Suprapubic skin (tissue), 4 donors: Measurements from ENCODE around the gene OR4D1. TPM values are rescaled to one million over a fixed set of nuclear protein-coding genes. Genes with fewer than 3 reads are reported as not detected.

Experiments
- DNase-seq, 2 donors: peaks; one replicate each; pipeline ENCODE4 v3.0.0-alpha.2; 2019; ENCODE audit warnings: low spot score in 2 of 2
- H3K27ac ChIP-seq: fragments of 200-600 bp; sonication (generic); one replicate; pipeline ENCODE4 v1.5.1; 2019
- H3K27me3 ChIP-seq: fragments of 200-600 bp; sonication (generic); one replicate; pipeline ENCODE4 v1.5.1; 2019
- H3K36me3 ChIP-seq: fragments of 200-600 bp; sonication (generic); one replicate; pipeline ENCODE4 v1.5.1; 2019
- H3K4me1 ChIP-seq: fragments of 200-600 bp; sonication (generic); one replicate; pipeline ENCODE4 v1.5.1; 2019
- H3K4me3 ChIP-seq: fragments of 200-600 bp; sonication (generic); one replicate; pipeline ENCODE4 v1.5.1; 2019; ENCODE audit warnings: mild to moderate bottlenecking
- H3K9me3 ChIP-seq: fragments of 200-600 bp; sonication (generic); one replicate; pipeline ENCODE4 v1.5.1; 2019
- EP300 ChIP-seq: sonication (generic); formaldehyde crosslinking; IDR thresholded peaks from one replicate; pipeline ENCODE4 v1.6.1; 2017; ENCODE audit warnings: antibody characterized with exemption
- POLR2A ChIP-seq, 2 donors: fragments of 450-650 bp; IDR thresholded peaks; one replicate each; pipeline ENCODE4 v1.6.1; 2017; ENCODE audit warnings: antibody characterized with exemption in 2 of 2, mild to moderate bottlenecking in 2 of 2, moderate library complexity in 2 of 2
- POLR2AphosphoS5 ChIP-seq, 3 donors: sonication (generic); formaldehyde crosslinking; IDR thresholded peaks; one replicate each; pipeline ENCODE4 v1.6.1; 2017; ENCODE audit warnings: antibody characterized with exemption in 3 of 3
- WGBS: methylation state at CpG from one replicate; pipeline ENCODE4 v1.1.5; 2018; 5-methylcytosine and 5-hydroxymethylcytosine counted together
- total RNA-seq, 4 donors: library from RNA; depleted of rRNA; stranded (reverse); fragments of >200 nt; gene quantifications; one replicate each; pipeline ENCODE4 v1.1.0, GENCODE V29; 2016
- TF ChIP-seq, protein P1 (sequence below), 2 donors: fragments of 200-600 bp in 1 of 2; fragments of 450-650 bp in 1 of 2; sonication (generic) in 1 of 2; IDR thresholded peaks; one replicate each; pipeline ENCODE4 v1.5.1; 2016 to 2019; ENCODE audit warnings: antibody characterized with exemption in 2 of 2, mild to moderate bottlenecking in 1 of 2, moderate library complexity in 1 of 2

Gene OR4D1
- total RNA-seq, 4 donors from 2014 or later: not detected

DNA sequence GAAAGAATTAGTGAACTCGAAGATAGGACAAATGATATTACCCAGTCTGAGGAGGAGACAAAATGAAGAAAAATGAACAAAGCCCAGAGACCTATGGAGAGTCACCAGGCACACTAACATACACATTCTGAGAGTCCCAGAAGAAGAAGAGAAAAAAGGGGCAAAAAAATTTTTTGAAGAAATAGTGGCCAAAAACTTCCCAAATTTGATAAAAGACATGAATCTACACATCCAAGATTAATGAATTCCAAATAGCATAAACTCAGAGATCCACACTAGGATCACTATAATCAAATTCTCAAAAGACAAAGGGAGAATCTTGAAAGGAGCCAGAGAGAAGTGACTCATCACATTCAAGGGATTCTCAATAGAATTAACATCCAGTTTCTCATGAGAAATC lies 3.4 kb upstream of the OR4D1 start:
- peaks cover 18% of the 10 kb centered on the region for H3K27me3 ChIP-seq
- TF ChIP-seq POLR2AphosphoS5 (IDR thresholded peaks at IDR 0.05) (no peak), POLR2A (IDR thresholded peaks at IDR 0.05) (no peak), EP300 (no peak)
- 84% methylated on average over 1 of the region's 1 CpG for WGBS
- peaks cover 21% of the 10 kb centered on the region for H3K9me3 ChIP-seq
- no peak for DNase-seq
- H3K27ac ChIP-seq: no peak overlapping the region
- no peaks in the 10 kb centered on the region for H3K36me3 ChIP-seq
- H3K4me1 ChIP-seq: no peaks in the 10 kb centered on the region
- no peak overlapping the region for H3K4me3 ChIP-seq

DNA sequence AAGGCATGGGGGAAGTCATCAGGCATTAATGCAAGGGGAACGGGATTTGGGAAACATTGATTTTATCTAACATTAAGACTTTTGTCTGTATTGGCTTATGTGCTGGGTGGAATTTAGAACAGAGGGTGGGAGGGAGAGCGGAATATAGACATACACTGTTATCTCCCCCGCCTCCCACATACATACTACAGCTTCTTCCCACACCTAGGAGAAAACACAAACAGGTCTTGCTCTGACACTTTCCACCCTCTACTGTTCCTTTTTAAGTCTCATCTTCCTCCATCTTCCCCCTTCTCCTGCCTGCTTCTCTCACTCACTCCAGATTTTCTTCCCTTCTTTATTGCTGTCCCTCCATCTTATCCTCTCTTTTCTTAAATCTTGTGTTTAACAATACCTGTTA lies 425 bp downstream of the OR4D1 start:
- H3K36me3 ChIP-seq: no peaks in the 10 kb centered on the region
- 84% methylated on average over 3 of the region's 3 CpGs for WGBS
- no peak for DNase-seq
- H3K27ac ChIP-seq: no peak overlapping the region
- H3K9me3 ChIP-seq: peaks cover 21% of the 10 kb centered on the region
- peaks cover 37% of the 10 kb centered on the region for H3K27me3 ChIP-seq
- H3K4me1 ChIP-seq: peaks cover 3% of the 10 kb centered on the region
- no peak overlapping the region for H3K4me3 ChIP-seq
- TF ChIP-seq POLR2A (IDR thresholded peaks at IDR 0.05) (no peak), EP300 (no peak), POLR2AphosphoS5 (IDR thresholded peaks at IDR 0.05) (no peak)
- TF ChIP-seq, protein P1, sequence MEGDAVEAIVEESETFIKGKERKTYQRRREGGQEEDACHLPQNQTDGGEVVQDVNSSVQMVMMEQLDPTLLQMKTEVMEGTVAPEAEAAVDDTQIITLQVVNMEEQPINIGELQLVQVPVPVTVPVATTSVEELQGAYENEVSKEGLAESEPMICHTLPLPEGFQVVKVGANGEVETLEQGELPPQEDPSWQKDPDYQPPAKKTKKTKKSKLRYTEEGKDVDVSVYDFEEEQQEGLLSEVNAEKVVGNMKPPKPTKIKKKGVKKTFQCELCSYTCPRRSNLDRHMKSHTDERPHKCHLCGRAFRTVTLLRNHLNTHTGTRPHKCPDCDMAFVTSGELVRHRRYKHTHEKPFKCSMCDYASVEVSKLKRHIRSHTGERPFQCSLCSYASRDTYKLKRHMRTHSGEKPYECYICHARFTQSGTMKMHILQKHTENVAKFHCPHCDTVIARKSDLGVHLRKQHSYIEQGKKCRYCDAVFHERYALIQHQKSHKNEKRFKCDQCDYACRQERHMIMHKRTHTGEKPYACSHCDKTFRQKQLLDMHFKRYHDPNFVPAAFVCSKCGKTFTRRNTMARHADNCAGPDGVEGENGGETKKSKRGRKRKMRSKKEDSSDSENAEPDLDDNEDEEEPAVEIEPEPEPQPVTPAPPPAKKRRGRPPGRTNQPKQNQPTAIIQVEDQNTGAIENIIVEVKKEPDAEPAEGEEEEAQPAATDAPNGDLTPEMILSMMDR (IDR thresholded peaks at IDR 0.05): no peak

DNA sequence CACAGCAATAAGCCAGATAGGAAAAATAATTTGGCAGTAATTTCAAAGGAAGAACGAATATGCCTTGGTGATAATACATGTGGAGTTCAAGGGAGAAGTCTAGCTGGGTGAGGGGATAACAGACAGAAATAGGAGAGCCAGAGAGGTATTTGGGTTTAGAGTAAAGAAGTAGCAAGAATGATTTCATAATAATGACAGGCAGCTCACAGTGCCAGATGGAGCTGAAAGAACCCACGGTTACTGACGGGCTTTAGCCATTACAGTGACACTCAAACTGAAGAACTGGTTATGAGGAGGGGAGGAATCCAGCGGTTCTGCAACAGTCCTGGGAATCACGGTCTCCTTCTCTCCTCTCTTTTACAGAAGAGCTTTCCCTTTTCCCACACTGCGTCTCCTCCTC lies 2.2 kb downstream of the OR4D1 start:
- TF ChIP-seq, protein P1 (IDR thresholded peaks at IDR 0.05): no peak
- TF ChIP-seq POLR2A (IDR thresholded peaks at IDR 0.05) (no peak), EP300 (no peak), POLR2AphosphoS5 (IDR thresholded peaks at IDR 0.05) (no peak)

DNA sequence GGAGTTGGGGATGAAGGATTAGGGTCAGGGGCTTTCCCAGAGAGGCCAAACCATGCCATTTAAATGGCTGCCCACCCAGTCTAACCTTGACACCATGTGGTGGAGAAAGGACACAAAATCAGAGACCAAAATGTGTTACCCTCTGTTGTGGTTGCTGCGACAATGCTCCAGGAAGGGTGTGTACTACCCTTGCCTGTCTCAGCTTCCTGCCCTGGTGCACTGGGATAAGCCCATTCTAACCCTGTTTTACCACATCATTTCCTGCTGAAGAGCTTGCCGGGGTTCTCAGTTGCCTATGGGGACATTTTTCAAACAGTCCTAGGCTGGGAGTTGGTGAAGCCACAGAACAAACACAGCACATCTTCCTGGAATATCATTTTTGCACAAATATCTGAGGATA lies 4.9 kb downstream of the OR4D1 start:
- Histone ChIP-seq H3K4me3 (no peak overlapping the region), H3K27ac (no peak overlapping the region), H3K4me1 (peaks cover 13% of the 10 kb centered on the region), H3K27me3 (peaks cover 75% of the 10 kb centered on the region), H3K36me3 (no peaks in the 10 kb centered on the region), H3K9me3 (no peaks in the 10 kb centered on the region)
- DNase-seq: no peak
- no peak for TF ChIP-seq POLR2AphosphoS5 (IDR thresholded peaks at IDR 0.05)
- TF ChIP-seq POLR2A (IDR thresholded peaks at IDR 0.05): no peak
- no peak for TF ChIP-seq EP300
- TF ChIP-seq, protein P1 (IDR thresholded peaks at IDR 0.05): no peak
- WGBS: 64% methylated on average over 2 of the region's 2 CpGs

More for the DNA sequence above, 2.2 kb downstream of the OR4D1 start:
- H3K27ac ChIP-seq: no peak overlapping the region
- no peak overlapping the region for H3K4me3 ChIP-seq
- no peaks in the 10 kb centered on the region for H3K36me3 ChIP-seq
- DNase-seq: no peak
- peaks cover 3% of the 10 kb centered on the region for H3K4me1 ChIP-seq
- peaks cover 52% of the 10 kb centered on the region for H3K27me3 ChIP-seq
- peaks cover 7% of the 10 kb centered on the region for H3K9me3 ChIP-seq
- 54% methylated on average over 6 of the region's 6 CpGs for WGBS

DNA sequence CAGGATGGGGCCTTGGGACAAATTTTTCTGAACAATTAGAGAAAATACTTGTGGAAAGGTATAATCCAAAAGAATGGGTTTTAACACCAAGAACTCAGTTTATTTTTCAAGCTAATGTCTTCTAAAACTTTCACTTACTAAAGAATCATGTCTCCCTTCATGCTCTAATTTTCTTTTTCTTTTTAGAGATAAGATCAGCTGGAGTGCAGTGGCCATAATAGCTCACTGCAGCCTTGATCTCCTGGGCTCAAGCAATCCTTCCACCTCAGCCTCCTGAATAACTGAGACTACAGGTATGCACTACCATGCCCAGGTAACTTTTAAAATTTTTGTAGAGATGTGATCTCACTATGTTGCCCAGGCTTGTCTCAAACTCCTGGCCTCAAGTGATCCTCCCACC lies 5.5 kb downstream of the OR4D1 start:
- no peak for DNase-seq
- TF ChIP-seq POLR2A (IDR thresholded peaks at IDR 0.05): no peak
- TF ChIP-seq EP300: no peak
- no peak for TF ChIP-seq POLR2AphosphoS5 (IDR thresholded peaks at IDR 0.05)
- TF ChIP-seq, protein P1 (IDR thresholded peaks at IDR 0.05): no peak
- peaks cover 13% of the 10 kb centered on the region for H3K4me1 ChIP-seq
- no peak overlapping the region for H3K27ac ChIP-seq
- peaks cover 74% of the 10 kb centered on the region for H3K27me3 ChIP-seq
- no peaks in the 10 kb centered on the region for H3K36me3 ChIP-seq
- H3K9me3 ChIP-seq: no peaks in the 10 kb centered on the region
- no peak overlapping the region for H3K4me3 ChIP-seq
